Smooth muscle cell (in vitro differentiated cells): Measurements from ENCODE around the gene GUCA2A. TPM values are rescaled to one million over a fixed set of nuclear protein-coding genes. Genes with fewer than 3 reads are reported as not detected.

Experiments used
- DNase-seq: peaks from one replicate; lab custom pipeline; 2025; ENCODE audit not compliant: unreplicated experiment; lab: John Stamatoyannopoulos, UW
- H2AFZ ChIP-seq: fragments of 200-600 bp; sonication (generic); 2 replicates; pipeline ENCODE4 v1.6.0; 2016; ENCODE audit warnings: antibody characterized with exemption, low read depth, mild to moderate bottlenecking
- H3F3A ChIP-seq: fragments of 200-600 bp; sonication (generic); 2 replicates; pipeline ENCODE4 v1.6.0; 2017; ENCODE audit warnings: antibody characterized with exemption, low read depth
- H3K27ac ChIP-seq: fragments of 200-600 bp; sonication (generic); 2 replicates; pipeline ENCODE4 v1.5.1; 2016; ENCODE audit warnings: low read depth, mild to moderate bottlenecking
- H3K27me3 ChIP-seq: fragments of 200-600 bp; sonication (generic); 2 replicates; pipeline ENCODE4 v1.6.1; 2016; ENCODE audit warnings: low read depth, mild to moderate bottlenecking
- H3K36me3 ChIP-seq: fragments of 200-600 bp; sonication (generic); 2 replicates; pipeline ENCODE4 v1.5.1; 2016; ENCODE audit warnings: low read depth
- H3K4me1 ChIP-seq: fragments of 200-600 bp; sonication (generic); 2 replicates; pipeline ENCODE4 v1.5.1; 2016; ENCODE audit warnings: low read depth
- H3K4me2 ChIP-seq: fragments of 200-600 bp; sonication (generic); 2 replicates; pipeline ENCODE4 v1.6.0; 2016; ENCODE audit warnings: mild to moderate bottlenecking
- H3K4me3 ChIP-seq: fragments of 200-600 bp; sonication (generic); 2 replicates; pipeline ENCODE4 v1.5.1; 2016; ENCODE audit warnings: mild to moderate bottlenecking
- H3K79me2 ChIP-seq: fragments of 200-600 bp; sonication (generic); 2 replicates; pipeline ENCODE4 v1.6.0; 2016; ENCODE audit warnings: low read depth, mild to moderate bottlenecking
- H3K9ac ChIP-seq: fragments of 200-600 bp; sonication (generic); 2 replicates; pipeline ENCODE4 v1.6.0; 2016; ENCODE audit warnings: low read depth
- H3K9me3 ChIP-seq: fragments of 200-600 bp; sonication (generic); replicated peaks from 2 replicates; pipeline ENCODE4 v1.5.1; 2016; ENCODE audit warnings: low read depth
- H4K20me1 ChIP-seq: fragments of 200-600 bp; sonication (generic); 2 replicates; pipeline ENCODE4 v1.6.0; 2016; ENCODE audit warnings: low read depth
- CTCF ChIP-seq: fragments of 200-600 bp; sonication (generic); IDR thresholded peaks from 2 replicates; pipeline ENCODE4 v1.5.1; 2017; ENCODE audit warnings: borderline replicate concordance, mild to moderate bottlenecking, antibody characterized with exemption; ENCODE audit not compliant: insufficient read depth, poor library complexity, severe bottlenecking
- WGBS: methylation state at CpG from one replicate; pipeline ENCODE4 v1.1.7; 2016; ENCODE audit warnings: low lambda C conversion rate; 5-methylcytosine and 5-hydroxymethylcytosine counted together
- polyA plus RNA-seq: library from polyadenylated mRNA; unstranded; fragments of >200 nt; fragmentation: Nextera tagmentation; extraction: Ambion mirVana; gene quantifications from 2 replicates; pipeline ENCODE4 v1.2.1, GENCODE V29; 2016
- total RNA-seq: library from RNA; depleted of rRNA; stranded (reverse); fragments of >200 nt; gene quantifications from 2 replicates; pipeline ENCODE4 v1.2.3, GENCODE V29; 2014

The GUCA2A gene
- total and polyA plus RNA-seq, 2 experiments from 2014 or later, result not detected

GRCh38 chr1:42130061-42130660 lies 34.4 kb downstream of the GUCA2A start:
- no peaks in the 10 kb centered on the region for H3K4me1 ChIP-seq
- H4K20me1 ChIP-seq, result no peaks in the 10 kb centered on the region
- no peak overlapping the region for H3K27ac ChIP-seq
- peaks cover 30% of the 10 kb centered on the region for H3K27me3 ChIP-seq
- H3K4me3 ChIP-seq, result no peak overlapping the region
- no peaks in the 10 kb centered on the region for H3K36me3 ChIP-seq
- H3K9ac ChIP-seq, result no peak overlapping the region
- no peak for DNase-seq
- no peak for TF ChIP-seq CTCF
- H3F3A ChIP-seq, result peaks cover 8% of the 10 kb centered on the region
- no peaks in the 10 kb centered on the region for H3K79me2 ChIP-seq
- 92% methylated on average over 5 of the region's 5 CpGs for WGBS
- no peaks in the 10 kb centered on the region for H3K9me3 ChIP-seq
- no peak overlapping the region for H2AFZ ChIP-seq
- no peak overlapping the region for H3K4me2 ChIP-seq

- peaks cover 6% of the 10 kb centered on the region for H3F3A ChIP-seq
- H3K9me3 ChIP-seq, result no peaks in the 10 kb centered on the region
- 89% methylated on average over 3 of the region's 3 CpGs for WGBS
Observed at GRCh38 chr1:42128964-42129363, 35.6 kb downstream of the GUCA2A start.

GRCh38 chr1:42128499-42128898 lies 36.0 kb downstream of the GUCA2A start:
- peaks cover 1% of the 10 kb centered on the region for H3F3A ChIP-seq
- H3K4me2 ChIP-seq, result no peak overlapping the region
- H3K27ac ChIP-seq, result no peak overlapping the region
- WGBS, result 78% methylated on average over 2 of the region's 2 CpGs
- H2AFZ ChIP-seq, result no peak overlapping the region
- no peak overlapping the region for H3K4me3 ChIP-seq
- H3K36me3 ChIP-seq, result no peaks in the 10 kb centered on the region
- H3K27me3 ChIP-seq, result peaks cover 30% of the 10 kb centered on the region
- DNase-seq, result no peak
- H3K4me1 ChIP-seq, result no peaks in the 10 kb centered on the region
- H3K9me3 ChIP-seq, result no peaks in the 10 kb centered on the region
- no peak for TF ChIP-seq CTCF
- H3K9ac ChIP-seq, result no peak overlapping the region
- H3K79me2 ChIP-seq, result no peaks in the 10 kb centered on the region
- H4K20me1 ChIP-seq, result no peaks in the 10 kb centered on the region

More at GRCh38 chr1:42128964-42129363, 35.6 kb downstream of the GUCA2A start:
- no peak overlapping the region for H2AFZ ChIP-seq
- no peaks in the 10 kb centered on the region for H3K79me2 ChIP-seq
- H3K27ac ChIP-seq, result no peak overlapping the region
- peaks cover 30% of the 10 kb centered on the region for H3K27me3 ChIP-seq
- no peaks in the 10 kb centered on the region for H3K4me1 ChIP-seq
- H3K36me3 ChIP-seq, result no peaks in the 10 kb centered on the region
- H3K4me3 ChIP-seq, result no peak overlapping the region
- H3K4me2 ChIP-seq, result no peak overlapping the region
- H4K20me1 ChIP-seq, result no peaks in the 10 kb centered on the region
- no peak overlapping the region for H3K9ac ChIP-seq
- no peak for DNase-seq
- TF ChIP-seq CTCF, result no peak

- Histone ChIP-seq H2AFZ (no peak overlapping the region), H3K4me1 (no peaks in the 10 kb centered on the region), H3K9ac (no peak overlapping the region), H3F3A (no peaks in the 10 kb centered on the region), H4K20me1 (no peaks in the 10 kb centered on the region), H3K79me2 (no peaks in the 10 kb centered on the region), H3K9me3 (no peaks in the 10 kb centered on the region), H3K4me3 (no peak overlapping the region), H3K36me3 (no peaks in the 10 kb centered on the region), H3K4me2 (no peak overlapping the region), H3K27ac (no peak overlapping the region), H3K27me3 (peaks cover 30% of the 10 kb centered on the region)
- WGBS, result 86% methylated on average over 6 of the region's 6 CpGs
- DNase-seq, result no peak
- no peak for TF ChIP-seq CTCF
Observed at GRCh38 chr1:42127767-42128166, 36.8 kb downstream of the GUCA2A start.
